Fibroblast of skin of abdomen (primary cell): ENCODE data around the gene GPR25.
"Not testable (repeated sequence)": the region's sequence is repeated elsewhere in the genome, so short reads cannot be mapped to it uniquely, and the experiment has no call there.

Experiments
- DNase-seq: peaks from one replicate; pipeline ENCODE4 v3.0.0-alpha.2; 2013

The GPR25 gene

GRCh38 chr1:200895443-200895789 is 22.6 kb downstream of the GPR25 start:
- no peak for DNase-seq

- no peak for DNase-seq
Measured at GRCh38 chr1:200895801-200896530, 23.2 kb downstream of the GPR25 start.

DNA sequence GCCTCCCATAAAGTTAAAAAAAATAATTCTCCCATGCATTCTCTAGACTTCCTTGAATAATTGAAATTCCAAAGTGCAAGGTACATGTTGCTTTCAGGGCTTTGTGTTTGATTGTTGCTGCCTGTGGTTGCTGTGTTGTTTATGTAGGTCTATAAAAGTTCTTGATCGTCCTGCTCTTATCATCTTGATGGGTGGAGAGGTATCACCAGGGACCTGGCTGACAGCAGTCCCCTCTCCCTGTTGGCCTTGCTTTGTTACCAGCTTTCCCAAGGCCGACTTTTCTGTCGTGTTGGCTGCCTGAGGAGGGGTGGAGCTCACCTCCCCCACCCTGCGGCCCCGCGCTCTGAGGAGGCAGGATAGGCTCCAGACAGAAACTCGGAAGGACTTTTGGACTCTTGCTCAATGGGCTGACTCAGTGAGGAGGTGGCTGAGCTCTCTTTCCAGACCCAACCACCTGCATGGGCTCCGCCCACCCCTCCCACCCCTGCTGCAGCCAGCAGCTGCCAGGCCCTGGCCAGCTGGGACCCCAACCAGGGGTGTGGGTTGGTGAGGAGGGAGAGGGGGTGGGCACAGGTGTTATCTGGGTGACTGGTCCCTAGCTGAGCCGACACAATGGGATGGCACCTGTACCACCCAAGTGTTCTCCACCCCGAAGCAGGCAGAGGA is 23.9 kb downstream of the GPR25 start:
- peak; percentile 14 for DNase-seq

DNA sequence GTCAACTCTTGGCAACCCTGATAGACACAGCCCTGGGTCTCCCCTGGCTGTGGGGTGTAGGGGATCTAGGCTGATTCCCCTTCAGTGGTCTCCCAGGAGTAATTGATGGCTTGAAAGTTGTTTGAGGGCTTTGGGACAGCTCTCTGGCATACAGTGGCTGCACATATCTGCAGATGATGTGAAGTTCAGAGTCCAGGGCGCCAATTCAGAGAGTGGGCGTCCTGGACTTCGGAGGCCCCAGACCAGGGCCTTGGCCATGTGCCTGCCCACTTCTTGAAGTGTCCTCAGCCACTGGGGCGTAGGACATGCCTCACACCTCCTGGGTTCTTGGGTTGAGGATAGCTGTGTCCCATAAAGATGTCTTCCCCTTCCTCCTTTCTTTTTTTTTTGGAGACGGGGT is 24.5 kb downstream of the GPR25 start:
- DNase-seq, result no peak

DNA sequence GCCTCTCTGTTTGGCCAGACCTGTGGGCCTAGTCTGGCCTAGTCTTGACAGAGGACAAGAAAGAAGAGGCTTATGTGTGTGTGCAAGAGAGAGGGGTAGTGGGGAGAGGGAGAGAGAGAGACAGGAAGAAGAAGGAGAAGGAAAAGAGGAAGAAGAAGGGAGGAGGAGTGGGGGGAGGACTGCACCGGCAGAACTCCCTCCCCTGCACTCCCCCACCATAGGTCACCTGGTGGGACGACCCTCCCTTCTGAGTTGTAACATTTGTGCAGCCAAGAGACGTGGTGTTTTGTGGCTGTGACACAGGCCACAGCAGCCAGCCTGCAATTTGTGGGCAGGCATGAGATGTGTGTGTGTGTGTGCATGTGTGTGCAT is 26.2 kb downstream of the GPR25 start:
- no peak for DNase-seq

GRCh38 chr1:200899451-200899915 is 26.7 kb downstream of the GPR25 start:
- DNase-seq, result no peak

- no peak for DNase-seq
Measured at GRCh38 chr1:200899954-200900867, 27.4 kb downstream of the GPR25 start.

GRCh38 chr1:200900877-200901276 is 28.1 kb downstream of the GPR25 start:
- DNase-seq, result no peak

GRCh38 chr1:200901350-200901749 is 28.6 kb downstream of the GPR25 start:
- no peak for DNase-seq

DNA sequence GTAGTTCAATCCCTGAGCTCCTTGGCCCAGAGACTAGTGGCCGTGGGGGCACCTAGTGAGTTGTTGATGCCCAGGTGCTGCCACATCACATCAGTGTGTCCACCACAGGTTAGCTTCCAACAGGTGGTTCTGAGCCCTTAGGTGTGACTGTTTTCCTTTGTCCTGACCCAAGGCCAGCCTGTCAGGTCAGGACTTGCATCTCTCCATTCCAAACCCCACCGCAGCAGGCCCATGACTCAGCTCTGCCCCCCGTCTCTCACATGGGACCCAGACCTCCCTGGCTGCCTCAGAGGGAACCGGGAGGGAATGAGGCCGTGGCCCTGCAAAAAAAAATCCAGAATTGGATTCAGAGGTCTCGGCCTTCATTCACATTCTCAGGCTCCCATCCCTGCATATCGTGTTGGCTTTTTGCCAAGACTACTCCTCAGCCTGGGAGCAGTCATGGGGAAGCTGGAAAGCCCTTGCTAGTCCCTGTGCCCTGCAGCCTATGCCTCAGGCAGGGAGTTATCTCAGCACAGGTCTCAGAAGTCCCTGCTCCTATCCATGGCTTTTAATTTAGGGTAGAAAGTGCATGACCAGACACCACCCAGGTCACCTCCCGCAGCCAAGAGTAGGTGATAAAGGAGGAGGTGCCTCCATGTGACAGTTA is 29.1 kb downstream of the GPR25 start:
- DNase-seq, result no peak

GRCh38 chr1:200903793-200904192 is 31.0 kb downstream of the GPR25 start:
- DNase-seq, result no peak

- no peak for DNase-seq
Measured at GRCh38 chr1:200904772-200905171, 32.0 kb downstream of the GPR25 start.

DNA sequence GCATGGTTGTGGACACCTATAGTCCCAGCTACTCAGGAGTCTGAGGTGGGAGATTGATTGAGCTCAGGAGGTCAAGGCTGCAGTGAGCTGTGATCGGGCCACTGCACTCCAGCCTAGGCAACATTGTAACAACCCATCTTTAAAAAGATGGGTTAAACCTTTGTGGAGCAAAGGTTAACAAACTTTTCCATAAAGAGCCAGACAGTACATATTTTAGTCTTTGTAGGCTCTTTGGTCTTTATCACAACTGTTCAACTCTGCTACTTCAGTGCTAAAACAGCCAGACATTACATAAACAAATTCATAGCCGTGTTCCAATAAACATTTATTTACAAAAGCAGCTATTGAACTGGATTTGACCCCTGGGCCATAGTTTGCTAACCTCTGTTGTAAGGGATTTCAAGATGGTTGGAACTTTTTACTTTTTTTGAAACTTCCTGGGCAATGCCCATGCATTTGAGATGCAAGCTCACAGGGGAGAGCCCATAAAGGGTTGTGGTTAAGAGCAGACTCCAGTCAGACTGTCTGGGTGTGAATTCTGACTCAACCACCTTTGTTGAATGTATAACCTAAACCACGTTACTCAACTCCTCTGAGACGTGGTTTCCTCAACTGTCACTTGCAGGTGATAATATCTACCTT is 32.8 kb downstream of the GPR25 start:
- peak; percentile 22 for DNase-seq

DNA sequence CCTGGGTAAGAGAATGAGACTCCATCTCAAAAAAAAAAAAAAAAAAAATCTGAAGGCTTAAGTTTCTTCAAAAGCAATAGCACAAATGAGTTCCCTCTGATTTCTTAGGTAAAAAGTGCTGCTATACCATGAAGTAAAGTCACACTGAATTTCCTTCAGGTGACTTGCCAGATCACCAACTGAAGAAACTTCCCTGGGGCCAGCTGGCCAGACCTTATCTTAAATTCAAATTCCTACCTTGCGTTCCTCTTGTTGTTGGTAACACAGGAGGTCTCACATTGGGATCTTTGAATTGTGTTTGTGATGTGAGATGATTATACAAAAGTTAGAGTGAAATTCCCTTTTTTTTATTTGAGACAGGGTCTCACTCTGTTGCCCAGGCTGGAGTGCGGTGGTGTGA is 33.7 kb downstream of the GPR25 start:
- no peak for DNase-seq

GRCh38 chr1:200907611-200908097 is 34.9 kb downstream of the GPR25 start:
- DNase-seq, result no peak

DNA sequence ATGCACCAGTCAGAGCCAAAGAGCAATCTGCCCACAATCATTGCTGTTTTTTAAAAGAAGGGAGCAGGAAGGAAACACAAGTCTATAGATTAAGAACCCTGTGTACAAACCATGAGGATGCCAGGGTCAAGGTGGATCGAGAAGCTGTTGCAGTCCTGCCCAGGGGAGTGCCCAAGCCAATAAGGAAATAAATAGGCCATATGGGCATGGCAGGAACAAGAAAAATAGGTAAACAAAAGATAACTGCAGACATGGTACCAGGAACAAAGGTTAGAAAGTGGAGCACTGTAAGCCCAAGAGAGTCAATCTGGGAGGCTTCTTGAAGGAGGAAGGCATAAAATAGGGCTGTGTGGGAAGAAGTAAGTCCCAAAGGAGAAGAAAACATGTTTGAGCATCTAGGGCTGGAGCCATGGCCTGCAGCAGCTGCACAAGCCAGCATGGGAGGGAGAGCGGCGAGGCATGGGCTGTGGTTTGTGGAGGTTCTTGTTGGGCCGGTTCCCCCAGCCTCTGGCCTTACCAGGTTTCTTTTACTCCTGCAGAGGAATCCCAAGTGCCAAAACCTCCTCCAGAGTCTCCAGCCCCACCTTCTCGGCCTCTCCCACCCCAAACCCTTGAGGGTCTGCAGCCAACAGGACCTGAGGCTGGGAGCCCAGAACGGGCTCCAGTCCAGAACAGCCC is 35.5 kb downstream of the GPR25 start:
- DNase-seq, result no peak

GRCh38 chr1:200909071-200909470 is 36.3 kb downstream of the GPR25 start:
- DNase-seq, result no peak

DNA sequence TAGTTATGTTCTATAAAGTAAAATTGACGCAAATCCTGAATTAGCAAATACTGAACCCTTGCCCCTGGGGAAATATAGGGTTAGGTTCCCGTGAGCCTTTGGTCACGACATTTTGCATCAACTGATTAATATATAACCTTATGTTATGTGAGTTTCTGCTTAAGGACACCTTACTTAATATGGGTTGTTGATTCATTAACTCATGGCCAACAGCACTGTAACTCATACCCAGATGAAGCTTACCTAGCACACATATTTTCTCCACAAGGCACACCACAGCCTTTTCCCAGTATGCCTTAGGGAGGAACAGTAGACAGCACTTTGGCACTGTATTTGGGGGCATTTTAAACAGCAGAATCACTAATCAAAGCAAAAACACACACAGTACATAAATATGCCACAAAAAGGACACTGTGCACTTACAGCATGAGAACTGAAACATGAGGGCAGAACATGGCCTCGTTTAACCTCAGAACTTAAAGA is 37.0 kb downstream of the GPR25 start:
- no peak for DNase-seq

DNA sequence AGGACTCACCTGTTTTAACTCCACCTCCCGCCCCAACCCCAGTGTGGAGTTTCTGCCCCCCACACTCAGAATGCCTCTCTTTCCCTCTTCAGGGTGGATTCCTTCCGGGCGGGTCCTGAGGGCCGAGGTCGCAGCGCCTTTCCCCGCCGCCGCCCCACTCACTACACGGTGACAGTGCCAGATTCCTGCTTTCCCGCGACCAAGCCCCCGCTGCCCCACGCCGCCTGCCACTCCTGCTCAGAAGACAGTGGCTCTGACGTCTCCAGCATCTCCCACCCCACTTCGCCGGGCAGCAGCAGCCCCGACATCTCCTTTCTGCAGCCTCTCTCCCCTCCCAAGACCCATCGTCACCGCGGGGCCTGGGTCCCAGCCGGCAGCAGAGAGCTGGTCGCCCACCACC is 38.6 kb downstream of the GPR25 start:
- DNase-seq, result no peak

GRCh38 chr1:200911936-200912335 is 39.2 kb downstream of the GPR25 start:
- DNase-seq, result not testable (repeated sequence)

GRCh38 chr1:200912737-200913407 is 40.1 kb downstream of the GPR25 start:
- DNase-seq, result no peak
